K562 (cell line): ENCODE data around the gene COQ10B. TPM values are rescaled to one million over a fixed set of nuclear protein-coding genes. Genes with fewer than 3 reads are reported as not detected.

Experiments used
- BCOR ChIP-seq: fragments of 450-650 bp; IDR thresholded peaks from 2 replicates; pipeline ENCODE4 v1.6.1; 2016
- CHD1 ChIP-seq: fragments of 200-600 bp; sonication (generic); IDR thresholded peaks from one replicate; pipeline ENCODE4 v1.6.1; 2012; ENCODE audit warnings: mild to moderate bottlenecking, moderate library complexity, low read length, inconsistent platforms
- GATAD2B ChIP-seq: fragments of 450-650 bp; IDR thresholded peaks from 2 replicates; pipeline ENCODE4 v1.6.1; 2017; ENCODE audit warnings: mild to moderate bottlenecking, borderline replicate concordance
- KDM2B ChIP-seq: fragments of 250-450 bp; sonication (Bioruptor Pico); IDR thresholded peaks from 2 replicates; pipeline ENCODE4 v1.8.0; 2021; ENCODE audit warnings: mild to moderate bottlenecking, moderate library complexity
- KDM5B ChIP-seq: fragments of 200-600 bp; sonication (generic); IDR thresholded peaks from 2 replicates; pipeline ENCODE4 v1.6.1; 2012; ENCODE audit warnings: low read depth, mild to moderate bottlenecking, moderate library complexity, low read length, control low read depth, inconsistent platforms; ENCODE audit not compliant: insufficient replicate concordance
- PTBP1 ChIP-seq: fragments of 200-400 bp; formaldehyde crosslinking; IDR thresholded peaks from 2 replicates; pipeline ENCODE4 v1.6.1; 2017; ENCODE audit warnings: low read depth, low read length
- RBM15 ChIP-seq: fragments of 200-400 bp; formaldehyde crosslinking; IDR thresholded peaks from 2 replicates; pipeline ENCODE4 v1.6.1; 2018; ENCODE audit warnings: mild to moderate bottlenecking, low read length, moderate library complexity; ENCODE audit not compliant: insufficient read depth
- SIX5 ChIP-seq, 2 experiments: IDR thresholded peaks; 2 replicates each; pipeline ENCODE4 v1.6.1; 2011; ENCODE audit warnings: low read length in 2 of 2, borderline replicate concordance in 1 of 2, low read depth in 1 of 2, mild to moderate bottlenecking in 1 of 2, moderate library complexity in 1 of 2; ENCODE audit not compliant: insufficient read depth in 1 of 2
- SRSF1 ChIP-seq: fragments of 200-400 bp; formaldehyde crosslinking; IDR thresholded peaks from 2 replicates; pipeline ENCODE4 v1.6.1; 2017; ENCODE audit warnings: mild to moderate bottlenecking, low read depth, low read length, moderate library complexity
- ZBTB8A ChIP-seq: fragments of 450-650 bp; IDR thresholded peaks from 2 replicates; pipeline ENCODE4 v1.6.1; 2018; ENCODE audit warnings: mild to moderate bottlenecking, moderate library complexity; ENCODE audit not compliant: partially characterized antibody
- ZFPM2 ChIP-seq: fragments of 250-450 bp; sonication (Bioruptor Pico); IDR thresholded peaks from 2 replicates; pipeline ENCODE4 v1.5.1; 2022; ENCODE audit warnings: mild to moderate bottlenecking
- ZNF318 ChIP-seq, 2 experiments: fragments of 450-650 bp; IDR thresholded peaks; 2 replicates each; pipeline ENCODE4 v1.6.1; 2016; ENCODE audit warnings: mild to moderate bottlenecking in 2 of 2, borderline replicate concordance in 1 of 2, low read depth in 1 of 2, moderate library complexity in 1 of 2
- ZNF431 ChIP-seq: sonication (generic); formaldehyde crosslinking; IDR thresholded peaks from 2 replicates; pipeline ENCODE4 v1.8.0; 2022; ENCODE audit warnings: mild to moderate bottlenecking, missing genetic modification reagents
- ZNF583 ChIP-seq: fragments of 250-450 bp; sonication (Bioruptor Pico); IDR thresholded peaks from 2 replicates; pipeline ENCODE4 v1.4.0; 2020
- polyA plus RNA-seq, 8 experiments: library from polyadenylated mRNA; depleted of rRNA in 4 of 8; stranded (reverse) in 5 of 8; unstranded in 3 of 8; fragments of >200 nt; fragmentation: Nextera tagmentation in 2 of 8; fragmentation: Illumina TruSeq in 1 of 8; extraction: Ambion mirVana in 2 of 8; extraction: Trizol in 1 of 8; gene quantifications; 2 replicates each; pipeline versions ENCODE4 v1.2.1 to v1.2.3, GENCODE V29; 2011 to 2014; ENCODE audit warnings: inconsistent platforms in 1 of 8, missing spikeins in 1 of 8
- total RNA-seq, 7 experiments: library from RNA; depleted of rRNA in 6 of 7; stranded (reverse); fragments of >200 nt in 6 of 7; fragmentation: Illumina TruSeq in 2 of 7; extraction: Trizol in 2 of 7; gene quantifications; 2 replicates each; pipeline versions ENCODE4 v1.2.1 to v1.2.3, GENCODE V29; 2011 to 2021; ENCODE audit warnings: low replicate concordance in 1 of 7
- TF ChIP-seq, protein P1 (sequence below): fragments of 450-650 bp; IDR thresholded peaks from 2 replicates; pipeline ENCODE4 v1.6.1; 2017; ENCODE audit warnings: antibody characterized with exemption
- TF ChIP-seq, protein P2 (sequence below), 2 experiments: fragments of 250-450 bp in 1 of 2; fragments of 450-650 bp in 1 of 2; sonication (Bioruptor Pico) in 1 of 2; IDR thresholded peaks; 2 replicates each; pipeline versions ENCODE4 v1.6.1 to v1.8.0; 2016 to 2021; ENCODE audit warnings: mild to moderate bottlenecking in 2 of 2, moderate library complexity in 2 of 2, missing compliant biosample characterization in 1 of 2, missing genetic modification characterization in 1 of 2

Gene COQ10B
- total and polyA plus RNA-seq, 9 of the 15 experiments (the other 6 are each of a cell fraction or from before 2014, with no cell fraction given), result 3.1 to 13.1 (median 7.7) TPM

DNA sequence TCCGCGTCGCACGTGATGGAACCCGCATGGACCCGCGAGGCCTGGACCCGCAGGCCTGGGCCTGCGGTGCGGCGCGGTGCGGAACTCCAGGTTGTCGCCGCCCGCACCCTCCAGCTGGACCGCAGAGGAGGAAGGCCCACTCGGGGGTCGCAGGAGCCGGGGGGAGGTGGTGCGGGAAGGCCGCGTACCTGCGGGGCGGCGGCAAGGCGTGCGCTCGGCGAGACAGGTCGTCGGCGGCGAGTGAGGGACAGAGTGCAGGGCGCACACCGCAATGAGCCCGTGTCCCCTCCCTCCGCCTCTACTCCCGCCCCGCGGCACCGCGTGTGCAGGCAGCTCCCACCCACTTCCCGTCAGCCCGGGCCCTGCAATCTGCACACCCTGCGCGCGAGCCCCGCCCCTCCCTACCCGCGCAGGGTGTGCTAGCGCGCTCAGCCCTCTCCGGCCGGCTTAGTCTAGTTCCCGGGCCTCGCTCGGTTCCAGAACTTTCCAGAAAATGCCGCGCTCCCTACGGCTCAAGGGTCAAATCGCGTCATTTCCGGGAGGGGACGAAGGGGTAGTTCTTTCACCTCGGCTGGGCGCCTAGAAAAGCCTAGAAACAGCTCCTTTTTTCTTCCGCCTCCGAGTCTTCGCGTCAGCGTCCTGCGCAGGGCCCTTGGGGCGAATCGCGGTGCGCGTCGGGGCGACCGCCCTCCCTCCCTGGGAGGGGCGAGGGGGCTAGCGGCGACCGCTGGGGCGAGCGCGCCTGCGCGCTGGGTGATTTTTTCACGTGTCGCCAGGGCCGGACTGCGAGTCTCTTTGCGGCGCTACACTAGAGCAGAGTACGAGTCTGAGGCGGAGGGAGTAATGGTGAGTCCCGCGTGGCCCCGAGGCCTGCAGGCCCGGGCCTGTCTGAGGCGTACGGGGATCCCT lies 46.5 kb downstream of the COQ10B start, which contains the start of the genes HSPD1 and HSPE1 (continued):
- peak; percentile 70; the same call in 1 of the 2 replicates for TF ChIP-seq BCOR
- 0 out of 2 replicates have a peak, but pooled peaks have one; percentile 34 for TF ChIP-seq ZNF431
- peak; percentile 73 for TF ChIP-seq KDM5B
- peak; percentile 77; the same call in 1 of the 2 replicates for TF ChIP-seq GATAD2B
- TF ChIP-seq ZBTB8A, result no peak
- TF ChIP-seq, protein P1, sequence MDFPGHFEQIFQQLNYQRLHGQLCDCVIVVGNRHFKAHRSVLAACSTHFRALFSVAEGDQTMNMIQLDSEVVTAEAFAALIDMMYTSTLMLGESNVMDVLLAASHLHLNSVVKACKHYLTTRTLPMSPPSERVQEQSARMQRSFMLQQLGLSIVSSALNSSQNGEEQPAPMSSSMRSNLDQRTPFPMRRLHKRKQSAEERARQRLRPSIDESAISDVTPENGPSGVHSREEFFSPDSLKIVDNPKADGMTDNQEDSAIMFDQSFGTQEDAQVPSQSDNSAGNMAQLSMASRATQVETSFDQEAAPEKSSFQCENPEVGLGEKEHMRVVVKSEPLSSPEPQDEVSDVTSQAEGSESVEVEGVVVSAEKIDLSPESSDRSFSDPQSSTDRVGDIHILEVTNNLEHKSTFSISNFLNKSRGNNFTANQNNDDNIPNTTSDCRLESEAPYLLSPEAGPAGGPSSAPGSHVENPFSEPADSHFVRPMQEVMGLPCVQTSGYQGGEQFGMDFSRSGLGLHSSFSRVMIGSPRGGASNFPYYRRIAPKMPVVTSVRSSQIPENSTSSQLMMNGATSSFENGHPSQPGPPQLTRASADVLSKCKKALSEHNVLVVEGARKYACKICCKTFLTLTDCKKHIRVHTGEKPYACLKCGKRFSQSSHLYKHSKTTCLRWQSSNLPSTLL, result peak; percentile 87
- no peak for TF ChIP-seq ZFPM2 (CRISPR knock-in tag)
- no peak for TF ChIP-seq ZNF318 (IDR thresholded peaks at IDR 0.05; ENCODE audit: borderline replicate concordance in 1 of 2, low read depth in 1 of 2)
- no peak for TF ChIP-seq RBM15
- no peak for TF ChIP-seq CHD1
- no peak for TF ChIP-seq ZNF583
- TF ChIP-seq SIX5 (IDR thresholded peaks at IDR 0.05; ENCODE audit: borderline replicate concordance in 1 of 2, insufficient read depth in 1 of 2, low read depth in 1 of 2, low read length in 2 of 2), result no peak
- TF ChIP-seq PTBP1, result no peak
- TF ChIP-seq, protein P2, sequence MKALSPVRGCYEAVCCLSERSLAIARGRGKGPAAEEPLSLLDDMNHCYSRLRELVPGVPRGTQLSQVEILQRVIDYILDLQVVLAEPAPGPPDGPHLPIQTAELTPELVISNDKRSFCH (CRISPR knock-in tag; IDR thresholded peaks at IDR 0.05), result no peak
- TF ChIP-seq, protein P2 (tag; IDR thresholded peaks at IDR 0.05), result no peak
- no peak for TF ChIP-seq SRSF1
- no peak for TF ChIP-seq KDM2B
